Gastrocnemius medialis (tissue), 4 donors: ENCODE data around the gene PSMC3IP. TPM values are rescaled to one million over a fixed set of nuclear protein-coding genes. Genes with fewer than 3 reads are reported as not detected.

Source experiments
- ATAC-seq, 2 donors: fragments of 150-250 bp; one replicate each; pipeline ENCODE4 v1.9.1; 2016
- DNase-seq, 2 donors: peaks; one replicate each; pipeline ENCODE4 v3.0.0-alpha.2; 2019
- H3K27ac ChIP-seq, 4 donors: fragments of 200-600 bp; sonication (generic); 1 replicate in 1 of 4; 2 replicates in 3 of 4; pipeline ENCODE4 v1.5.1; 2016 to 2018; ENCODE audit warnings: mild to moderate bottlenecking in 2 of 4, moderate library complexity in 1 of 4
- H3K27me3 ChIP-seq, 3 donors: fragments of 200-600 bp; sonication (generic) in 2 of 3; 1 replicate in 1 of 3; 2 replicates in 2 of 3; pipeline versions ENCODE4 v1.5.1 to v1.6.0; 2016 to 2019; ENCODE audit warnings: mild to moderate bottlenecking in 1 of 3, moderate library complexity in 1 of 3
- H3K36me3 ChIP-seq, 2 donors: fragments of 200-600 bp; sonication (generic) in 1 of 2; one replicate each; pipeline ENCODE4 v1.5.1; 2017 to 2018
- H3K4me1 ChIP-seq, 2 donors: fragments of 200-600 bp; sonication (generic) in 1 of 2; one replicate each; pipeline ENCODE4 v1.5.1; 2016 to 2017; ENCODE audit warnings: mild to moderate bottlenecking in 2 of 2
- H3K4me3 ChIP-seq, 4 donors: fragments of 200-600 bp; sonication (generic) in 3 of 4; 1 replicate in 1 of 4; 2 replicates in 3 of 4; pipeline ENCODE4 v1.5.1; 2016 to 2019; ENCODE audit warnings: mild to moderate bottlenecking in 2 of 4
- H3K9me3 ChIP-seq, 3 donors: fragments of 200-600 bp; sonication (generic) in 2 of 3; 1 replicate in 1 of 3; 2 replicates in 2 of 3; pipeline ENCODE4 v1.5.1; 2016 to 2019
- CTCF ChIP-seq, 5 experiments: fragments of 450-650 bp in 3 of 5; fragments of 200-600 bp in 2 of 5; sonication (generic) in 2 of 5; IDR thresholded peaks in 4 of 5; conservative IDR thresholded peaks in 1 of 5; 1 replicate in 4 of 5; 2 replicates in 1 of 5; pipeline ENCODE4 v1.5.1; 2016 to 2019; ENCODE audit warnings: antibody characterized with exemption in 5 of 5, mild to moderate bottlenecking in 3 of 5, moderate library complexity in 3 of 5
- POLR2A ChIP-seq, 2 donors: fragments of 450-650 bp; IDR thresholded peaks; one replicate each; pipeline ENCODE4 v1.6.1; 2017; ENCODE audit warnings: antibody characterized with exemption in 2 of 2, mild to moderate bottlenecking in 2 of 2, moderate library complexity in 2 of 2
- in situ Hi-C, 4 donors: fragments of 200-750 bp; cut with MboI; loops; one replicate each; pipeline versions ENCODE4 v1.15.0 to v1.8.0; 2017; ENCODE audit warnings: low sequenced_read_pairs in 4 of 4
- intact Hi-C: fragments of 100-400 bp; cut with DNase I; formaldehyde crosslinking; loops from one replicate; pipeline ENCODE4 v1.15.1; 2023; ENCODE audit warnings: low total_unique reads
- total RNA-seq, 4 donors: library from RNA; depleted of rRNA; stranded (reverse); fragments of >200 nt; gene quantifications; one replicate each; pipeline versions ENCODE4 v1.1.0 to v1.2.3, GENCODE V29; 2016

The PSMC3IP gene
- total RNA-seq, 4 donors from 2014 or later: 0.46 to 2.7 (median 1.4) TPM

- Histone ChIP-seq H3K4me3 (no peak overlapping the region), H3K9me3 (no peaks in the 10 kb centered on the region), H3K4me1 (peaks cover 14 to 29% of the 10 kb centered on the region in 2 donors), H3K36me3 (peaks cover 0 to 97% of the 10 kb centered on the region in 2 donors), H3K27me3 (no peaks in the 10 kb centered on the region), H3K27ac (peak overlapping the region in 3 of 4 donors; percentile 13 to 61 (median 59))
- peak in 1 of 2 donors; percentile 19 for ATAC-seq
- intact Hi-C loops: no loop called here
- TF ChIP-seq POLR2A (IDR thresholded peaks at IDR 0.05) (no peak), CTCF (IDR thresholded peaks at IDR 0.05 in 4 of 5, conservative IDR thresholded peaks at IDR 0.05 in 1 of 5) (no peak)
- no peak for DNase-seq
- in situ Hi-C loops: loop anchor here (10.0 to 25.0 kb wide), 4 partner anchors 98 to 178 kb away; partner anchors contain the start of genes CCR10 (in 3 of the 4), CNTNAP1 (in 3 of the 4), PLEKHH3 (in 2 of the 4) and RAMP2 (in 2 of the 4)
Measured at GRCh38 chr17:42586514-42587230, 9.1 kb upstream of the PSMC3IP start.

GRCh38 chr17:42585353-42585752 lies 7.8 kb upstream of the PSMC3IP start:
- TF ChIP-seq POLR2A (IDR thresholded peaks at IDR 0.05): no peak
- TF ChIP-seq CTCF (IDR thresholded peaks at IDR 0.05 in 4 of 5, conservative IDR thresholded peaks at IDR 0.05 in 1 of 5): no peak
- in situ Hi-C loops: loop anchor here (10.0 to 25.0 kb wide), 4 partner anchors 99 to 179 kb away; partner anchors contain the start of genes CCR10 (in 3 of the 4), CNTNAP1 (in 3 of the 4), PLEKHH3 (in 2 of the 4) and RAMP2 (in 2 of the 4)
- ATAC-seq: peak in 1 of 2 donors; percentile 32
- intact Hi-C loops: no loop called here
- Histone ChIP-seq H3K36me3 (peaks cover 0 to 97% of the 10 kb centered on the region in 2 donors), H3K4me3 (no peak overlapping the region), H3K9me3 (no peaks in the 10 kb centered on the region), H3K27me3 (no peaks in the 10 kb centered on the region), H3K4me1 (peaks cover 14 to 29% of the 10 kb centered on the region in 2 donors), H3K27ac (peak overlapping the region in 3 of 4 donors; percentile 4 to 61 (median 46))
- no peak for DNase-seq

GRCh38 chr17:42584880-42585279 lies 7.4 kb upstream of the PSMC3IP start:
- in situ Hi-C loops: loop anchor here (10.0 to 25.0 kb wide), 4 partner anchors 100 to 180 kb away; partner anchors contain the start of genes CCR10 (in 3 of the 4), CNTNAP1 (in 3 of the 4), PLEKHH3 (in 2 of the 4) and RAMP2 (in 2 of the 4)

GRCh38 chr17:42581744-42582270 lies 4.3 kb upstream of the PSMC3IP start:
- H3K4me1 ChIP-seq: peaks cover 16 to 28% of the 10 kb centered on the region in 2 donors
- peaks cover 0 to 74% of the 10 kb centered on the region in 2 donors for H3K36me3 ChIP-seq
- DNase-seq (no peak), ATAC-seq (no peak)
- intact Hi-C loops (no loop called here), in situ Hi-C loops (loop anchor here (10.0 to 25.0 kb wide), 4 partner anchors 103 to 183 kb away; partner anchors contain the start of genes CCR10 (in 3 of the 4), CNTNAP1 (in 3 of the 4), PLEKHH3 (in 2 of the 4) and RAMP2 (in 2 of the 4))
- TF ChIP-seq POLR2A (IDR thresholded peaks at IDR 0.05): no peak
- no peak for TF ChIP-seq CTCF (IDR thresholded peaks at IDR 0.05 in 4 of 5, conservative IDR thresholded peaks at IDR 0.05 in 1 of 5)
- no peak overlapping the region for H3K27ac ChIP-seq
- no peak overlapping the region for H3K4me3 ChIP-seq
- H3K27me3 ChIP-seq: no peaks in the 10 kb centered on the region
- H3K9me3 ChIP-seq: no peaks in the 10 kb centered on the region

More at GRCh38 chr17:42584880-42585279, 7.4 kb upstream of the PSMC3IP start:
- H3K27me3 ChIP-seq: no peaks in the 10 kb centered on the region
- intact Hi-C loops: no loop called here
- H3K27ac ChIP-seq: peak overlapping the region in 1 of 4 donors; percentile 61
- no peak overlapping the region for H3K4me3 ChIP-seq
- no peak for TF ChIP-seq POLR2A (IDR thresholded peaks at IDR 0.05)
- TF ChIP-seq CTCF (IDR thresholded peaks at IDR 0.05 in 4 of 5, conservative IDR thresholded peaks at IDR 0.05 in 1 of 5): no peak
- H3K36me3 ChIP-seq: peaks cover 0 to 97% of the 10 kb centered on the region in 2 donors
- H3K9me3 ChIP-seq: no peaks in the 10 kb centered on the region
- no peak for ATAC-seq
- peaks cover 14 to 29% of the 10 kb centered on the region in 2 donors for H3K4me1 ChIP-seq
- DNase-seq: no peak
